GM20431 (cell line): ENCODE results near the gene NDUFC2.
"Not testable (repeated sequence)": the region's sequence is repeated elsewhere in the genome, so short reads cannot be mapped to it uniquely, and the experiment has no call there.

Source experiments
- in situ Hi-C: fragments of 300-500 bp; cut with MseI, MboI; formaldehyde crosslinking; loops from one replicate; pipeline ENCODE4 v1.15.0; 2020; ENCODE audit warnings: low sequenced_read_pairs; ENCODE audit not compliant: unreplicated experiment

NDUFC2 gene

GRCh38 chr11:78036313-78036712 lies 43.3 kb downstream of the NDUFC2 start:
- in situ Hi-C loops = no loop called here

DNA sequence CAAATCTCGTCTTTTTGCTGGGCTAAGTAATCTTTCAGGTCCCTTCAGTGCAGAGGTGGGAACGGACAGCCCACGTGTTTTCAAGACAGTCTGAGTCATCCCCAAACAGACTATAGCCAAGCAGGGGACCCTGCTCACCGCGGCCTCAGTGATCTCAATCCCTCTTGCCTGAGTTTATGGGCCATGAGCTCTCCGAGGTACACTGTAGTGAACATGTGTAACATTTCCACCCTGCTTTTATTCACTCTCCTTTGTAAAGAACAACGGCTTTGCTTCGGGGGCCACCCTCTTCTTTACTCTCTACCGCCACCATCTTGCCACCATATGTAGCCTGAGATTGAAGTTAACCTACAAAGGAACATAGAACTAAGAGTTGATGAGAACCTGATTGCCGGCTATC lies 45.0 kb downstream of the NDUFC2 start:
- in situ Hi-C loops = no loop called here

DNA sequence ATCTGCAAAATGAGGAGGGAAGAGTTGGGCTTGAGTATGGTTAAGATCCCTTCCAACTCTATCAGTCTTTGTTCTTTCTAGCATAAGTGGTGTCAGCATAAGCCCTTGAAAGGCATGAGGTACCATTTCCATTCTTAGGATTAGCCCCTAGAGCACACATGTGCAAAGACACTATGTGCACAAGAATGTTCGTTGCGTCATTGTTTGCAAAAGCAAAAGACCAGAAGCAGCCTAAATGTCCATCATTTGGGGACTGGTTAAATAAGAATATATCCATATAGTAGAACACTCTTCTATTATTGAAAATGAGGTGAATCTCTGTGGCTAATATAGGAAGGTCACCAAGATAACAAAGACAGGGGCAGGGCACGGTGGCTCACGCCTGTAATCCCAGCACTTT lies 46.6 kb downstream of the NDUFC2 start:
- in situ Hi-C loops = no loop called here

DNA sequence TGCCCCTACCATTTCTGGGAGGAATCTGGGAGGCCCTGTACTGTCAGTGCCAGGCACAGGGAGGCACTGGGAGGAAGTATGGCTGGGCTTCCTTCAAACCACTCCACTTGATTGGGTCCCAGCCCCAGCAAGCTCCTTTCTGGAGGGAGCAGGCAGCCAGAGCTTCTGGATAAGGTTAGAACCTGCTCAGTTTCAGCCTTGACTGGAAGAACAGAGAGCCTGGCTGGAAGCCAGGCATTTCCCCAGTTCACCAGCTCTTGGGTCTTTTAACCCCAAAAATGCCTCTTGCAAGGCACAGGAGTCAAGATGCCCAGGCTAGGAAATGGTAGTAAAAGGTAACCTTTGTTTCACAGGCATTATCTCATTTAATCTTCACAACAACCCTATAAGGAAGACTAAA lies 47.6 kb downstream of the NDUFC2 start:
- in situ Hi-C loops = no loop called here

- in situ Hi-C loops = no loop called here
Observed at GRCh38 chr11:78031629-78032028, 48.0 kb downstream of the NDUFC2 start.

- in situ Hi-C loops = no loop called here
Observed at GRCh38 chr11:78030429-78031325, 49.0 kb downstream of the NDUFC2 start.

- in situ Hi-C loops = not testable (repeated sequence)
Observed at GRCh38 chr11:78028423-78028822, 51.2 kb downstream of the NDUFC2 start.

DNA sequence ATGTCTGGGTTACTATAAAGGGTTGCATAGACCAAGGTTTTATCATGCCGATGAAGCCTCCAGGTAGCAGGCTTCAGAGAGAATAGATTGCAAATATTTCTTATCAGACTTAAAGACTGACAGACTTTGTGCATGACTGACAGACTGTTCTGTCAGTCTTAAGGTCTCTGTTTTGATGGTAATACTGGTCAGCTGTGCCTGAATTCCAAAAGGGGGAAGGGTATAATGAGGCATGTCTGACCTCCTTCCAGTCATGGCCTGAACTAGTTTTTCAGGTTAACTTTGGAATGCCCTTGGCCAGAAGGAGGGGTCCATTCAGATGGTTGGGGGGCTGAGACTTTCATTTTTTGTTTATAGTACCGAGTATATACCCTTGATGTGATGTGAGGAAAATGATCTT lies 51.9 kb downstream of the NDUFC2 start:
- in situ Hi-C loops = no loop called here

DNA sequence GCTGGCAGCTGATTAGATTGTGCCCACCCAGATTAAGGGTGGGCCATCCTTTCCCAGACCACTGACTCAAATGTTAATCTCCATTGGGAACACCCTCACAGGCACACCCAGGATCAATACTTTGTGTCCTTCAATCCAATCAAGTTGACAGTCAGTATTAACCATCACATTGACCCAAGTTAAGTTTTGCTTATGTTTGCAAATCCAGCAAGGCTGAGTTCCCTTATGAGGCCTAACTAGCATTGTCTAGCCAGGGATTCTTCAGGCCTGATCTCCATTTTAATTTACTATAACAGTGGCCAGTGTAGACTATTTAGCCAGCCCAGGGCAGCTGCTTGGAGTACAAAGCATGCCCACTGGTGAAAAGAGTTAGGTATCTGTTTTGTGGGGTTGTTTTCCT lies 54.3 kb downstream of the NDUFC2 start:
- in situ Hi-C loops = no loop called here

GRCh38 chr11:78023426-78023825 lies 56.2 kb downstream of the NDUFC2 start:
- in situ Hi-C loops = no loop called here

DNA sequence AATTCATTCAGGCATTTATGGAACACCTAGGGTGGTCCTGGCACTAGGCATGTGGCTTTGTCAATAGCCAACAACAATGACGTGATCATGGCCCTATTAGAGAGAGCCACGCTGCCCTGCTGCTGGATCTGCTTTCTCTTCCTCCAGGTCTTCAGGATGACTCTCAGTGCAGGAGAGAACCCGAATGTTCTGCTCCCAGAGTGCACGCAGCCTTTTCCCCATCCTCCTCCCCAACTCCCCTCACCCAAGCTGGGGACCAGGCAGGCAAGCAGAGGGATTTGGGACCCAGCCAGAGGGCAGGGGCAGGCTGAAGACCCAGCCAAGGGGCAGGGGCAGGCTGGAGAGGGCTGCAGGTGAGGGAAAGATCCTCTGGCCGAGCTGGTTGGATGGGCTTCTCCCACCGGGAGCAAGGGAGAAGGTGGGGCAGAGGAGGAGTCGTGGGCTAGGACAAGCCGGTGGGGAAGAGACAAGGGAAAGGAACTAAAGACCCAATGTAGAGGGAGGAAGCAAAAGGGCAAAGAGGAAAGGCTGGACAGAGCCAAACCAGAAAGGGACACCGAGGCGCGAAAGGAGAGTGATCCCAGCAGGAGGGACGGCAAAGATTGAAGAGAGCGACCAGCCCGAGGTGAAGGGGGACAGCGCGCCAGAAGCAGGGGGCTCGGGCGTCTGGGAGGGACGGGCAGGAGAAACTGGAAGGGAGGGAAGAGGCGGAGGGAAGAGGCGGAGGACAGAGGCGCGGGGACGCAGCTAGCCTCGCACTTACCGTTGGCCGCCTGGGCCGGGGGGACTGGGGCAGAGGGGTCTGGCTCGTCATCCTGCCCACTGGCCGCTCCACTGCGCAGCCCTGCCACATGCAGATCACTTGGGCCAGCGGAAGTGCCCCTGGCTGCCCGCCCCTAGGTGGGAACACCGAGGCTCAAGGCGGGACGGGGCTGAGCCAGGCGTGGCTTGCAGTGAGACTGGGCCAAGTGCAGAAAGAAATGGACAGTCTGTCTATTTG lies 57.0 kb downstream of the NDUFC2 start, which contains the start of gene KCTD14:
TSS of gene KCTD14 (minus strand) at position 880 of the 1,000 bp plus-strand sequence. CDS start at position 853, 27 bp downstream.
- in situ Hi-C loops = no loop called here

GRCh38 chr11:78021611-78022010 lies 58.1 kb downstream of the NDUFC2 start:
- in situ Hi-C loops = no loop called here

GRCh38 chr11:78020246-78020645 lies 59.4 kb downstream of the NDUFC2 start:
- in situ Hi-C loops = no loop called here

DNA sequence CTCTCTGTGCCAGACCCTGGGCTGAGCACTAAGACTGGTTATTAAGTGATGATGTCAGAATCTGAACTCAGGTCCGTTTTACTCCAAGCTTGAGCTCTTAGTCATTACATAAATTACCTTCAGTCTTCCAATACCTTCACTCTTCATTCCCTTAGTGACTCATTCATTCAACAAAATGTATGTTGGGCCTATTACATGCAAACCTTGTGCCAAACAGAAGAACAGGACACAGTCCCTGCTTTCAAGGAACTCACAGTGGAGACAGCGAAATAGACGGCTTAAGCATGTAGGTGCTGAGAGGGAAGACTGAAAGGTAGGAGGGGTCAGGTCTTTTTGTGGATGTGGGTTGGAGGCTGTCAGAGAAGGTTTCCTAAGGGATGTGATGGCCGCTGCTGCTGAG lies 59.9 kb downstream of the NDUFC2 start:
- in situ Hi-C loops = no loop called here
